Measurements from ENCODE around the gene PPARG. TPM values are rescaled to one million over a fixed set of nuclear protein-coding genes. Genes with fewer than 3 reads are reported as not detected.

PPARG gene
- total and polyA plus RNA-seq, 2 of the 8 experiments (the other 6 are each of a cell fraction or from before 2014, with no cell fraction given), result 0.06 TPM; not detected in 1

- H2AFZ ChIP-seq (ENCODE audit: low read length), result no peak overlapping the region
- no peak overlapping the region for H3K14ac ChIP-seq (ENCODE audit: insufficient read length)
- H4K5ac ChIP-seq (ENCODE audit: insufficient read length, low read depth, low read length), result no peak overlapping the region
- TF ChIP-seq KDM4A (IDR thresholded peaks at IDR 0.05; ENCODE audit: low read depth, low read length, severe bottlenecking) (no peak), CTCF (IDR thresholded peaks at IDR 0.05; ENCODE audit: control extremely low read depth in 1 of 3, insufficient read depth in 1 of 3, low read depth in 1 of 3, low read length in 3 of 3) (peak in 2 of 3 experiments; percentile 20 to 35; a peak in 2 of 4 replicates), RAD21 (IDR thresholded peaks at IDR 0.05 in 1 of 2, conservative IDR thresholded peaks at IDR 0.05 in 1 of 2; ENCODE audit: low read depth in 2 of 2, low read length in 2 of 2) (peak in 1 of 2 experiments; percentile 23; a peak in 1 of 4 replicates)
- H3K36me3 ChIP-seq (ENCODE audit: control insufficient read depth in 2 of 4, insufficient read depth in 4 of 4, low read length in 3 of 4), result no peaks in the 10 kb centered on the region
- no peaks in the 10 kb centered on the region for H3K79me1 ChIP-seq (ENCODE audit: low read depth, low read length)
- 0 out of 4 replicates have a peak, but pooled peaks cover 0 to 2% of the 10 kb centered on the region in 2 experiments for H3K9me3 ChIP-seq (ENCODE audit: insufficient read depth in 2 of 2, low read depth in 1 of 2, low read length in 1 of 2)
- no peaks in the 10 kb centered on the region for H3K79me2 ChIP-seq (ENCODE audit: control insufficient read depth in 1 of 2, insufficient read depth in 2 of 2, low read length in 2 of 2)
- CTCF ChIA-PET (ENCODE audit: partially characterized antibody), result interaction anchor here (1.5 to 1.7 kb wide), 2 partner anchors 10 to 213 kb away, joined by 3 to 5 read pairs; no protein-coding TSS in a partner anchor
- no peak overlapping the region for H3K27ac ChIP-seq (ENCODE audit: low read depth, low read length)
- H3K4ac ChIP-seq (replicated peaks; ENCODE audit: insufficient read length, low read depth, low read length), result no peak overlapping the region
- POLR2A ChIA-PET (ENCODE audit: partially characterized antibody), result no interaction called here
- H4K20me1 ChIP-seq (replicated peaks in 1 of 2; ENCODE audit: control insufficient read depth in 1 of 2, insufficient read depth in 2 of 2, low read length in 2 of 2), result no peaks in the 10 kb centered on the region
- no peak overlapping the region for H2BK120ac ChIP-seq (replicated peaks; ENCODE audit: low read depth, low read length)
- no peak overlapping the region for H3K18ac ChIP-seq (ENCODE audit: extremely low read depth, low read length)
- no peak overlapping the region for H2BK15ac ChIP-seq (ENCODE audit: low read length)
- no peak overlapping the region for H4K91ac ChIP-seq (replicated peaks; ENCODE audit: insufficient read length, low read length)
- no peak overlapping the region for H3K56ac ChIP-seq (replicated peaks; ENCODE audit: insufficient read length, low read depth, low read length)
- no peaks in the 10 kb centered on the region for H3K27me3 ChIP-seq (replicated peaks in 1 of 4; ENCODE audit: control insufficient read depth in 3 of 4, extremely low read depth in 1 of 4, insufficient read depth in 3 of 4, low read length in 3 of 4)
- no peak overlapping the region for H2BK20ac ChIP-seq (ENCODE audit: low read length)
- H3K4me3 ChIP-seq (ENCODE audit: extremely low read depth in 1 of 4, insufficient read depth in 2 of 4, low read depth in 3 of 4, low read length in 4 of 4), result no peak overlapping the region
- no peaks in the 10 kb centered on the region for H3K23me2 ChIP-seq (ENCODE audit: low read depth, low read length)
- no peak for DNase-seq (ENCODE audit: low read depth in 1 of 2, low spot score in 2 of 2)
- no peak overlapping the region for H2AK5ac ChIP-seq (ENCODE audit: low read depth, low read length)
- no peak overlapping the region for H3K23ac ChIP-seq (ENCODE audit: insufficient read length)
- H3K4me2 ChIP-seq (ENCODE audit: insufficient read depth in 1 of 2, low read depth in 2 of 2, low read length in 2 of 2), result no peak overlapping the region
- 49% methylated on average over 2 of the region's 2 CpGs; no CpG with 5 or more reads in 1 of the 2 experiments for WGBS, 2 experiments (ENCODE audit: extremely low coverage in 1 of 2, insufficient coverage in 1 of 2, insufficient read length in 1 of 2, insufficient replicate concordance in 2 of 2, low coverage in 1 of 2, low lambda C conversion rate in 2 of 2, missing lambda C conversion rate in 1 of 2)
- FAIRE-seq, result no peak
- no peak overlapping the region for H4K8ac ChIP-seq (ENCODE audit: extremely low read depth, insufficient read depth, low read length)
- no peak overlapping the region for H2BK5ac ChIP-seq (ENCODE audit: low read depth, low read length)
- no peak overlapping the region for H3K9ac ChIP-seq (replicated peaks in 1 of 4; ENCODE audit: extremely low read depth in 1 of 4, low read depth in 3 of 4, low read length in 3 of 4)
- no peaks in the 10 kb centered on the region for H3K4me1 ChIP-seq (replicated peaks in 1 of 4; ENCODE audit: control insufficient read depth in 3 of 4, insufficient read depth in 4 of 4, low read length in 3 of 4)
- H2BK12ac ChIP-seq (ENCODE audit: low read depth, low read length), result no peak overlapping the region
Observed at GRCh38 chr3:12370758-12371157, 81.9 kb downstream of the PPARG start.
